C4-2B (cell line): ENCODE results near the gene CREM.

Experiments
- H3K27ac ChIP-seq: fragments of 450-650 bp; 2 replicates; pipeline ENCODE4 v1.5.1; 2017
- ZFX ChIP-seq: fragments of 450-650 bp; IDR thresholded peaks from 2 replicates; pipeline ENCODE4 v1.6.1; 2017
- TF ChIP-seq, protein P1 (sequence below): fragments of 450-650 bp; conservative IDR thresholded peaks from 2 replicates; pipeline ENCODE4 v1.5.1; 2017; ENCODE audit warnings: mild to moderate bottlenecking

Gene CREM

DNA sequence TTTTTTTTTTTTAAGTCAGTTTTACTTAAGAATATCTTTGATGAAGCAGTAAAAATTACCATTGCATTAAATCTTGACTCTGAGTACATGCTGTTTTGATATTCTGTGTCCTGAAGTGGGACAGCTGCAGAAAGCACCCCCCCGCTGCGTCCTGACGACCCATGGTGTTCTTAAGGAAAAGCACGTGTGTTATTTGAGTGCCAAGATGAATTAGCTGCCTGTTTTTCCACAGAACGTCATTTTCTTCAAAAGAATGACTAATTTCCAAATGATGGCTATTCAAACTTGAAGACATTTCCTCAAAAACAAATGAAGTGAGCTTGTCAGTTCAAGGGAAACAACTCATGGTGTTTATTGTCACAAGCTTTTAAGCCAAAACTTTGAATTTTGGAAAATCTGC, 45.9 kb downstream of the CREM start:
- H3K27ac ChIP-seq = no peak overlapping the region
- TF ChIP-seq, protein P1, sequence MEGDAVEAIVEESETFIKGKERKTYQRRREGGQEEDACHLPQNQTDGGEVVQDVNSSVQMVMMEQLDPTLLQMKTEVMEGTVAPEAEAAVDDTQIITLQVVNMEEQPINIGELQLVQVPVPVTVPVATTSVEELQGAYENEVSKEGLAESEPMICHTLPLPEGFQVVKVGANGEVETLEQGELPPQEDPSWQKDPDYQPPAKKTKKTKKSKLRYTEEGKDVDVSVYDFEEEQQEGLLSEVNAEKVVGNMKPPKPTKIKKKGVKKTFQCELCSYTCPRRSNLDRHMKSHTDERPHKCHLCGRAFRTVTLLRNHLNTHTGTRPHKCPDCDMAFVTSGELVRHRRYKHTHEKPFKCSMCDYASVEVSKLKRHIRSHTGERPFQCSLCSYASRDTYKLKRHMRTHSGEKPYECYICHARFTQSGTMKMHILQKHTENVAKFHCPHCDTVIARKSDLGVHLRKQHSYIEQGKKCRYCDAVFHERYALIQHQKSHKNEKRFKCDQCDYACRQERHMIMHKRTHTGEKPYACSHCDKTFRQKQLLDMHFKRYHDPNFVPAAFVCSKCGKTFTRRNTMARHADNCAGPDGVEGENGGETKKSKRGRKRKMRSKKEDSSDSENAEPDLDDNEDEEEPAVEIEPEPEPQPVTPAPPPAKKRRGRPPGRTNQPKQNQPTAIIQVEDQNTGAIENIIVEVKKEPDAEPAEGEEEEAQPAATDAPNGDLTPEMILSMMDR = no peak
- TF ChIP-seq ZFX = no peak

- TF ChIP-seq, protein P1 = no peak
- no peak for TF ChIP-seq ZFX
These were observed 51.7 kb downstream of the CREM start for GRCh38 chr10:35178331-35178730.

GRCh38 chr10:35182631-35183510, 56.2 kb downstream of the CREM start:
- TF ChIP-seq, protein P1 = no peak
- TF ChIP-seq ZFX = no peak
- no peak overlapping the region for H3K27ac ChIP-seq

More at GRCh38 chr10:35178331-35178730, 51.7 kb downstream of the CREM start:
- H3K27ac ChIP-seq = no peak overlapping the region

DNA sequence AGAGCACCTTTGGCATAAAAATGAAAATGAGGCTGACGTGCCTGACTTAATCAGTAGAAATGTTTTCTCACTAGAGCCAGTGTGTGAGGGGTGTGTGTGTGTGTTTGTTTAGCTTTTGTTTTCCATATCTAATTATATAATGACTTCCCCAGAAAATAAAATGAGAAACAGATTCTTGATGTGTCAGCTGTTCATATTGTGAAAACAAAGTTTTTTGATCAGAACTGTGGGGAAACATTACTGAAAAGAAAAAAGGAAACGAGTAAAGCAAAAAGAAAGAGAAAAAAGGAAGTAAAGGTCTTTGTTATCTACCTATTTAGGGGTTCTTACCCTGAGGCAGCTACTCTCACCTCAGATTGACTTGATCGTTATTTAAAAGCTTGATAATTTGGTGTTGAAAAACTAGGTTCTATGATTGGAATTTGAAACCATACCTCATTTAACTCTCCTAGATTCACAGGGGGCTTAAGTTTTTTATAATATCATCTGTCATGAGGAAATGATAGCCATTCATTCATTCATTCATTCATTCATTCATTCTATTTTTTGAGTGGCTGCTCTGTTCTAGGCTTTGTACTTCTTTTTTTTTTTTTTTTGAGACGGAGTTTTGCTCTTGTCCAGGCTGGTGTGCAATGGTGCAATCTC, 58.0 kb downstream of the CREM start:
- no peak overlapping the region for H3K27ac ChIP-seq

GRCh38 chr10:35185260-35186034, 58.8 kb downstream of the CREM start:
- TF ChIP-seq ZFX = no peak
- TF ChIP-seq, protein P1 = no peak
- H3K27ac ChIP-seq = no peak overlapping the region

More for the DNA sequence above, 58.0 kb downstream of the CREM start:
- TF ChIP-seq, protein P1 = no peak
- TF ChIP-seq ZFX = no peak

- no peak overlapping the region for H3K27ac ChIP-seq
- no peak for TF ChIP-seq ZFX
- TF ChIP-seq, protein P1 = no peak
These were observed 62.3 kb downstream of the CREM start for GRCh38 chr10:35188954-35189353.
